ENCODE measurements around the gene RAD17.
"Not testable (repeated sequence)": the region's sequence is repeated elsewhere in the genome, so short reads cannot be mapped to it uniquely, and the experiment has no call there.

DNA sequence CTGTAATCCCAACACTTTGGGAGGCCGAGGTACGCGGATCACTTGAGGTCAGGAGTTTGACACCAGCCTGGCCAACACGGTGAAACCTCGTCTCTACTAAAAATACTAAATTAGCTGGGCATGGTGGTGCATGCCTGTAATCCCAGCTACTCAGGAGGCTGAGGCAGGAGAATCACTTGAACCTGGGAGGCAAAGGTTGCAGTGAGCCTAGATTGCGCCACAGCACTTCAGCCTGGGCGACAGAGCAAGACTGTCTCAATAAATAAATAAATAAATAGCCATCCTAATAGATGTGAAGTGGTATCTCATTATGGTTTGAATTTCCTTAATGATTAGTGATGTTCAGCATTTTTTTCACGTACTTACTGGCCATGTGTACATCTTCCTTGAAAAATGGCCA is 80.9 kb downstream of the RAD17 start:
- TF ChIP-seq YY1 (IDR thresholded peaks at IDR 0.05; ENCODE audit: insufficient read depth, insufficient read length); ZNF274 (IDR thresholded peaks at IDR 0.05; ENCODE audit: low read depth, low read length); SUZ12 (IDR thresholded peaks at IDR 0.05; ENCODE audit: extremely low read depth, insufficient read depth, insufficient read length): not testable (repeated sequence)

Measured in NT2/D1 (cell line).